Measurements from ENCODE around the gene ROBO2. TPM values are rescaled to one million over a fixed set of nuclear protein-coding genes. Genes with fewer than 3 reads are reported as not detected.

Gene ROBO2
- total RNA-seq, 1 experiment from 2014 or later, result 0.16 TPM

DNA sequence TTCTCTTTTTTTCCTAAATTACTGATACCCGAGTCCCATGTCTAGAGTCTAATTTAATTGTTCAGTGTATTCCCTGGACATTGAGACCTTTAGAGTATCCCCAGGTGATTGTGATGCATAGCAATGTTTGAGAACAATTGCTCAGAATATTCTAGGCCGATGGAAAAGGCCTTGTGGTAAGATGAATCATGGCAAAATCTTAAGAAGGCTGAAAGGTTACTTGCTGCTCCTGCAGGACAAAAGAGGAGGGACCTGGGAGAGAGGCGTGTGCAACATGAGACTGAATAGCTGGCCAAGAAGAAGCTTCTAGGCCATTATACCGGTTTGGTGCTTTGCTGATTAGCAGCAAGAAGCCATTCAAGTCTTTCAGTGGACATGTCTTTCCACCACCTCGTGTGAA is 256.6 kb downstream of the ROBO2 start:
- ChIA-PET POLR2A (no interaction called here), CTCF (no interaction called here)
- Mint-ChIP-seq H3K27ac (ENCODE audit: unreplicated experiment) (no peak overlapping the region), H3K4me3 (ENCODE audit: unreplicated experiment) (no peak overlapping the region), H3K9me3 (ENCODE audit: unreplicated experiment) (no peaks in the 10 kb centered on the region), H3K36me3 (ENCODE audit: insufficient read depth, unreplicated experiment) (no peaks in the 10 kb centered on the region), H3K4me1 (ENCODE audit: low read depth, unreplicated experiment) (no peaks in the 10 kb centered on the region), H3K27me3 (ENCODE audit: insufficient read depth, unreplicated experiment) (peaks cover 3% of the 10 kb centered on the region)
- intact Hi-C loops (cut with micrococcal nuclease; ENCODE audit: unreplicated experiment), result no loop called here
- no TSS peak for BruUV-seq (replicated peaks)
- Histone ChIP-seq H3K36me3 (ENCODE audit: control insufficient read depth, insufficient read depth, low read length) (no peaks in the 10 kb centered on the region), H3K4me1 (no peaks in the 10 kb centered on the region), H3K4me3 (ENCODE audit: low read depth, low read length) (no peak overlapping the region), H3K9me3 (no peaks in the 10 kb centered on the region), H3K27me3 (replicated peaks; ENCODE audit: control insufficient read depth, insufficient read depth, low read length) (no peaks in the 10 kb centered on the region)
- TF ChIP-seq CTCF (IDR thresholded peaks at IDR 0.05; ENCODE audit: insufficient read depth in 1 of 2, low read depth in 1 of 2, low read length in 1 of 2, severe bottlenecking in 1 of 2, unreplicated experiment in 1 of 2), result no peak
- DNase-seq, result no peak

GRCh38 chr3:77298417-77298816 is 258.5 kb downstream of the ROBO2 start:
- no peak for DNase-seq
- TF ChIP-seq CTCF (IDR thresholded peaks at IDR 0.05; ENCODE audit: insufficient read depth in 1 of 2, low read depth in 1 of 2, low read length in 1 of 2, severe bottlenecking in 1 of 2, unreplicated experiment in 1 of 2), result no peak
- Histone ChIP-seq H3K4me1 (no peaks in the 10 kb centered on the region), H3K27me3 (replicated peaks; ENCODE audit: control insufficient read depth, insufficient read depth, low read length) (no peaks in the 10 kb centered on the region), H3K36me3 (ENCODE audit: control insufficient read depth, insufficient read depth, low read length) (no peaks in the 10 kb centered on the region), H3K4me3 (ENCODE audit: low read depth, low read length) (no peak overlapping the region), H3K9me3 (no peaks in the 10 kb centered on the region)
- H3K9me3 Mint-ChIP-seq (ENCODE audit: unreplicated experiment), result no peaks in the 10 kb centered on the region
- ChIA-PET POLR2A (no interaction called here), CTCF (no interaction called here)
- intact Hi-C loops (cut with micrococcal nuclease; ENCODE audit: unreplicated experiment), result no loop called here
- H3K27me3 Mint-ChIP-seq (ENCODE audit: insufficient read depth, unreplicated experiment), result peaks cover 3% of the 10 kb centered on the region
- no peak overlapping the region for H3K27ac Mint-ChIP-seq (ENCODE audit: unreplicated experiment)
- BruUV-seq (replicated peaks), result no TSS peak
- H3K4me3 Mint-ChIP-seq (ENCODE audit: unreplicated experiment), result no peak overlapping the region
- H3K36me3 Mint-ChIP-seq (ENCODE audit: insufficient read depth, unreplicated experiment), result no peaks in the 10 kb centered on the region
- H3K4me1 Mint-ChIP-seq (ENCODE audit: low read depth, unreplicated experiment), result no peaks in the 10 kb centered on the region

DNA sequence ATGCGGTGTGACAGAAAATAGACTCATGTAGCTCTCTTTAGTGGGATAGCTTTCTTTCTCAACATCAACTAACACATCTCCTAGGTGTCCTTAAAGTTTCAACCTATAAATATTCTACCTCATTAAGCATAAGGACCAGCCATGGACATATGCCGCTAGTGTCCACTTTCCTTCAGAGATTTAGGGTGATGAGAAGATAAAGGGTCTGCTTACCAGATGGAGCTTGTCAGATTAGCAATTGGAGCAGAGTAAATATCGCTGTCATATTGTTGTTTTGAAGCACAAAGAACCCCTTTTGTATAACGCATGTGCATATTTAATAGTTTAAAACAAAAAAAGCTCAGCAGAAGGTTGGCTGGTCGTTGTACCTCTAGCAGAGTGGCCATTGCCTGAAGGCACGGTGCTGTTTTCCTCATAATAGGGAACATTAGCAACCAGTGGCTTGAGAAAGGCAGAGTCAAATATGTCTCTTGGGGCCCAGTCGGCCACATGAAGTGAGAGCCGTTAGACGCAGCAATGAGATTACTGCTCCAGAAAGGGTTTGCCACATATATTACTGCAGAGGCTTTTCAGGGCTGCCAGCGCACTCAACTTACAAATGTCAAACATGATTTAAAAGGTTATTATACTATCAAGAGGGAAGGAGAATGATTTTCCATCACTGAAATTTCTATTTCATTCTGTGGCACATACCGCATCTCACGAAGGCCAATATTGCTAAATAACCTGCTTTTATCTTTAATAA is 264.2 kb downstream of the ROBO2 start:
- ChIA-PET CTCF (no interaction called here), POLR2A (no interaction called here)
- Mint-ChIP-seq H3K36me3 (ENCODE audit: insufficient read depth, unreplicated experiment) (no peaks in the 10 kb centered on the region), H3K9me3 (ENCODE audit: unreplicated experiment) (no peaks in the 10 kb centered on the region), H3K4me3 (ENCODE audit: unreplicated experiment) (no peak overlapping the region), H3K4me1 (ENCODE audit: low read depth, unreplicated experiment) (no peaks in the 10 kb centered on the region), H3K27ac (ENCODE audit: unreplicated experiment) (no peak overlapping the region), H3K27me3 (ENCODE audit: insufficient read depth, unreplicated experiment) (no peaks in the 10 kb centered on the region)
- Histone ChIP-seq H3K27me3 (replicated peaks; ENCODE audit: control insufficient read depth, insufficient read depth, low read length) (no peaks in the 10 kb centered on the region), H3K4me3 (ENCODE audit: low read depth, low read length) (no peak overlapping the region), H3K9me3 (no peaks in the 10 kb centered on the region), H3K36me3 (ENCODE audit: control insufficient read depth, insufficient read depth, low read length) (no peaks in the 10 kb centered on the region), H3K4me1 (no peaks in the 10 kb centered on the region)
- intact Hi-C loops (cut with micrococcal nuclease; ENCODE audit: unreplicated experiment), result no loop called here
- no TSS peak for BruUV-seq (replicated peaks)
- no peak for DNase-seq
- no peak for TF ChIP-seq CTCF (IDR thresholded peaks at IDR 0.05; ENCODE audit: insufficient read depth in 1 of 2, low read depth in 1 of 2, low read length in 1 of 2, severe bottlenecking in 1 of 2, unreplicated experiment in 1 of 2)

All from Caco-2 (cell line).